OCI-LY7 (cell line): ENCODE results near the gene RPS19BP1. TPM values are rescaled to one million over a fixed set of nuclear protein-coding genes. Genes with fewer than 3 reads are reported as not detected.

Source experiments
- BruUV-seq: library from RNA; stranded (reverse); fragments of 400-500 nt; replicated peaks from 2 replicates; lab custom pipeline; 2021; lab: Mats Ljungman, UMichigan
- CTCF ChIA-PET: fragments of 300-600 bp; sonication (Branson Sonifier 250); formaldehyde crosslinking; loops from one replicate; lab custom pipeline; 2022; ENCODE audit warnings: antibody characterized with exemption; ENCODE audit not compliant: unreplicated experiment; lab: Charles Lee
- POLR2A ChIA-PET: fragments of 300-600 bp; sonication (Branson Sonifier 250); formaldehyde crosslinking; loops from one replicate; lab custom pipeline; 2022; ENCODE audit warnings: antibody characterized with exemption; lab: Charles Lee
- DNase-seq: peaks from one replicate; pipeline ENCODE4 v3.0.0-alpha.2; 2015; ENCODE audit warnings: low spot score
- H2AFZ ChIP-seq: fragments of 200-600 bp; sonication (generic), shearing (Covaris generic); 2 replicates; pipeline ENCODE4 v1.6.1; 2014; ENCODE audit warnings: mild to moderate bottlenecking, antibody characterized with exemption, low read length, moderate library complexity
- H3K27ac ChIP-seq: fragments of 200-600 bp; sonication (generic); 2 replicates; pipeline ENCODE4 v1.5.1; 2014; ENCODE audit warnings: mixed run types, low read depth, mild to moderate bottlenecking, moderate library complexity, low read length, inconsistent platforms; ENCODE audit not compliant: poor library complexity, severe bottlenecking
- H3K36me3 ChIP-seq: fragments of 200-600 bp; sonication (generic); 2 replicates; pipeline ENCODE4 v1.6.1; 2014; ENCODE audit warnings: mild to moderate bottlenecking, antibody characterized with exemption, low read length, moderate library complexity, mixed read lengths; ENCODE audit not compliant: insufficient read depth
- H3K4me1 ChIP-seq: fragments of 200-600 bp; sonication (generic); 2 replicates; pipeline ENCODE4 v1.5.1; 2014; ENCODE audit warnings: mild to moderate bottlenecking, low read length; ENCODE audit not compliant: insufficient read depth, poor library complexity, severe bottlenecking
- H3K4me2 ChIP-seq: fragments of 200-600 bp; sonication (generic); 2 replicates; pipeline ENCODE4 v1.6.1; 2014; ENCODE audit warnings: mild to moderate bottlenecking, low read length
- H3K4me3 ChIP-seq: fragments of 200-600 bp; sonication (generic); 2 replicates; pipeline ENCODE4 v1.5.1; 2014; ENCODE audit warnings: mild to moderate bottlenecking, low read depth, low read length; ENCODE audit not compliant: poor library complexity, severe bottlenecking
- H3K79me2 ChIP-seq: fragments of 200-600 bp; sonication (generic); 2 replicates; pipeline ENCODE4 v1.6.1; 2016; ENCODE audit warnings: low read depth, mild to moderate bottlenecking, low read length, moderate library complexity, mixed read lengths; ENCODE audit not compliant: insufficient read depth
- H3K9me2 ChIP-seq: fragments of 200-600 bp; sonication (generic); 2 replicates; pipeline ENCODE4 v1.6.1; 2016; ENCODE audit warnings: mild to moderate bottlenecking, low read length, mixed read lengths; ENCODE audit not compliant: insufficient read depth
- H3K9me3 ChIP-seq: fragments of 200-600 bp; sonication (generic); 2 replicates; pipeline ENCODE4 v1.6.1; 2014; ENCODE audit warnings: mild to moderate bottlenecking, mixed run types, low read length, mixed read lengths
- H4K20me1 ChIP-seq: fragments of 200-600 bp; sonication (generic); 2 replicates; pipeline ENCODE4 v1.6.1; 2014; ENCODE audit warnings: mild to moderate bottlenecking, antibody characterized with exemption, low read length, moderate library complexity, mixed read lengths; ENCODE audit not compliant: insufficient read depth
- CTCF ChIP-seq: fragments of 200-600 bp; sonication (generic); conservative IDR thresholded peaks from 2 replicates; pipeline ENCODE4 v1.5.1; 2014; ENCODE audit warnings: mild to moderate bottlenecking, antibody characterized with exemption, low read length, moderate library complexity, mixed read lengths
- EZH2phosphoT487 ChIP-seq: fragments of 200-600 bp; sonication (generic); IDR thresholded peaks from 2 replicates; pipeline ENCODE4 v1.6.1; 2018; ENCODE audit warnings: low read depth, borderline replicate concordance, mild to moderate bottlenecking, mixed run types, antibody characterized with exemption, low read length, moderate library complexity, mixed read lengths
- intact Hi-C: fragments of 100-400 bp; cut with micrococcal nuclease; formaldehyde crosslinking; loops from one replicate; pipeline ENCODE4 v1.10.0; 2022; ENCODE audit not compliant: unreplicated experiment
- total RNA-seq, 2 experiments: library from RNA; depleted of rRNA in 1 of 2; stranded (reverse); fragments of >200 nt in 1 of 2; shearing (Covaris generic) in 1 of 2; gene quantifications; 2 replicates each; pipeline ENCODE4 v1.2.3, GENCODE V29; 2014 to 2022

Gene RPS19BP1
- total RNA-seq, 2 experiments from 2014 or later = 88.1 to 148 TPM

- intact Hi-C loops = no loop called here
- Histone ChIP-seq H3K9me3 (no peaks in the 10 kb centered on the region), H3K4me3 (peak overlapping the region; percentile 87), H3K36me3 (peaks cover 61% of the 10 kb centered on the region), H4K20me1 (peaks cover 20% of the 10 kb centered on the region), H3K4me2 (peak overlapping the region; percentile 87), H3K79me2 (peaks cover 53% of the 10 kb centered on the region), H3K4me1 (peaks cover 20% of the 10 kb centered on the region), H3K9me2 (no peaks in the 10 kb centered on the region), H3K27ac (peak overlapping the region; percentile 45), H2AFZ (no peak overlapping the region)
- POLR2A ChIA-PET = interaction anchor here (0.8 kb wide), 1 partner anchor 13 kb away, joined by 3 read pairs; no protein-coding TSS in a partner anchor
- no TSS peak for BruUV-seq
- CTCF ChIA-PET = no interaction called here
- TF ChIP-seq CTCF (no peak), EZH2phosphoT487 (no peak)
- no peak for DNase-seq
Observed at GRCh38 chr22:39504071-39504470, 28.5 kb downstream of the RPS19BP1 start.

- ChIA-PET CTCF (no interaction called here), POLR2A (interaction anchor here (0.8 kb wide), 1 partner anchor 13 kb away, joined by 3 read pairs; no protein-coding TSS in a partner anchor)
- Histone ChIP-seq H2AFZ (no peak overlapping the region), H3K79me2 (peaks cover 51% of the 10 kb centered on the region), H3K36me3 (peaks cover 57% of the 10 kb centered on the region), H3K4me3 (peak overlapping the region; percentile 87), H4K20me1 (peaks cover 20% of the 10 kb centered on the region), H3K27ac (peak overlapping the region; percentile 45), H3K4me2 (peak overlapping the region; percentile 87), H3K4me1 (peaks cover 20% of the 10 kb centered on the region), H3K9me2 (no peaks in the 10 kb centered on the region), H3K9me3 (no peaks in the 10 kb centered on the region)
- TF ChIP-seq EZH2phosphoT487 (no peak), CTCF (peak; percentile 36; the same call in 1 of the 2 replicates)
- BruUV-seq = no TSS peak
- peak; percentile 28 for DNase-seq
- intact Hi-C loops = no loop called here
Observed at GRCh38 chr22:39503630-39504029, 28.9 kb downstream of the RPS19BP1 start.

- TF ChIP-seq CTCF = no peak
- TF ChIP-seq EZH2phosphoT487 = no peak
- H3K9me2 ChIP-seq = no peaks in the 10 kb centered on the region
- H2AFZ ChIP-seq = no peak overlapping the region; the same call in 1 of the 2 replicates
- BruUV-seq = TSS peak; percentile 66
- CTCF ChIA-PET = interaction anchor here (1.1 kb wide), 1 partner anchor 12 kb away, joined by 5 read pairs; no protein-coding TSS in a partner anchor
- peaks cover 20% of the 10 kb centered on the region for H3K4me1 ChIP-seq
- H4K20me1 ChIP-seq = peaks cover 20% of the 10 kb centered on the region
- DNase-seq = peak; percentile 37
- H3K4me2 ChIP-seq = peak overlapping the region; percentile 87
- intact Hi-C loops = loop anchor here (1.0 kb wide), 1 partner anchor 18 kb away; no protein-coding TSS in a partner anchor
- peaks cover 49% of the 10 kb centered on the region for H3K36me3 ChIP-seq
- H3K27ac ChIP-seq = peak overlapping the region; percentile 45
- peak overlapping the region; percentile 87 for H3K4me3 ChIP-seq
- POLR2A ChIA-PET = no interaction called here
- H3K9me3 ChIP-seq = no peaks in the 10 kb centered on the region
- peaks cover 44% of the 10 kb centered on the region for H3K79me2 ChIP-seq
Observed at GRCh38 chr22:39502789-39503409, 29.6 kb downstream of the RPS19BP1 start.
